Subcutaneous abdominal adipose tissue (tissue), 5 donors: ENCODE results near the gene EPS15.

Experiments used
- H3K27ac ChIP-seq: one replicate; pipeline ENCODE4 v1.7.0; 2013; ENCODE audit warnings: low read depth, mild to moderate bottlenecking, inconsistent platforms, low read length, moderate library complexity
- H3K27me3 ChIP-seq, 5 donors: one replicate each; pipeline ENCODE4 v1.7.0; 2013; ENCODE audit warnings: low read length in 5 of 5, inconsistent platforms in 1 of 5; ENCODE audit not compliant: control insufficient read depth in 5 of 5, insufficient read depth in 4 of 5
- H3K36me3 ChIP-seq, 5 donors: one replicate each; pipeline ENCODE4 v1.7.0; 2013; ENCODE audit warnings: low read length in 5 of 5; ENCODE audit not compliant: control insufficient read depth in 5 of 5, insufficient read depth in 5 of 5
- H3K4me1 ChIP-seq, 5 donors: one replicate each; pipeline ENCODE4 v1.7.0; 2013; ENCODE audit warnings: low read length in 5 of 5, mild to moderate bottlenecking in 3 of 5, moderate library complexity in 1 of 5; ENCODE audit not compliant: control insufficient read depth in 5 of 5, insufficient read depth in 5 of 5
- H3K4me3 ChIP-seq, 5 donors: one replicate each; pipeline ENCODE4 v1.7.0; 2013; ENCODE audit warnings: low read length in 5 of 5, low read depth in 1 of 5
- H3K9ac ChIP-seq, 5 donors: one replicate each; pipeline ENCODE4 v1.7.0; 2013; ENCODE audit warnings: low read length in 5 of 5, mild to moderate bottlenecking in 4 of 5, moderate library complexity in 3 of 5
- H3K9me3 ChIP-seq, 5 donors: one replicate each; pipeline ENCODE4 v1.7.0; 2013; ENCODE audit warnings: low read length in 5 of 5; ENCODE audit not compliant: control insufficient read depth in 5 of 5
- donor health status: healthy.
- donor health status: healthy.
- donor health status: healthy.
- donor health status: healthy.
- donor health status: healthy.

Gene EPS15

GRCh38 chr1:51336711-51337110 lies 182.4 kb downstream of the EPS15 start:
- H3K9ac ChIP-seq: no peak overlapping the region
- H3K27me3 ChIP-seq: peaks cover 0 to under 1% (median 0%) of the 10 kb centered on the region in 5 donors
- H3K4me1 ChIP-seq: no peaks in the 10 kb centered on the region
- H3K27ac ChIP-seq: no peak overlapping the region
- H3K4me3 ChIP-seq: no peak overlapping the region
- H3K9me3 ChIP-seq: no peaks in the 10 kb centered on the region
- H3K36me3 ChIP-seq: no peaks in the 10 kb centered on the region

- H3K4me1 ChIP-seq: peaks cover 0 to 6% (median 5%) of the 10 kb centered on the region in 5 donors
- H3K9ac ChIP-seq: no peak overlapping the region
- no peak overlapping the region for H3K27ac ChIP-seq
- H3K36me3 ChIP-seq: no peaks in the 10 kb centered on the region
- H3K27me3 ChIP-seq: peaks cover 0 to 6% (median 2%) of the 10 kb centered on the region in 5 donors
- H3K9me3 ChIP-seq: no peaks in the 10 kb centered on the region
- no peak overlapping the region for H3K4me3 ChIP-seq
Observed at GRCh38 chr1:51336004-51336403, 183.1 kb downstream of the EPS15 start.

GRCh38 chr1:51331206-51332100 lies 187.6 kb downstream of the EPS15 start:
- H3K4me1 ChIP-seq: peaks cover 3 to 21% (median 10%) of the 10 kb centered on the region in 5 donors
- H3K36me3 ChIP-seq: no peaks in the 10 kb centered on the region
- H3K27me3 ChIP-seq: peaks cover 0 to 17% (median 13%) of the 10 kb centered on the region in 5 donors
- H3K9me3 ChIP-seq: no peaks in the 10 kb centered on the region
- no peak overlapping the region for H3K27ac ChIP-seq
- no peak overlapping the region for H3K9ac ChIP-seq
- peak overlapping the region in 2 of 5 donors; percentile 14 to 56 for H3K4me3 ChIP-seq

GRCh38 chr1:51330331-51331201 lies 188.5 kb downstream of the EPS15 start, which contains the start of gene TTC39A:
TSS of gene TTC39A (minus strand) at chr1:51330562. CDS start at chr1:51330477, 85 bp downstream.
- Histone ChIP-seq H3K9ac (peak within 1 kb of the TSS in 1 of 5 donors; percentile 6), H3K4me1 (peaks cover 3 to 21% (median 10%) of the 10 kb centered on the region in 5 donors), H3K9me3 (no peaks in the 10 kb centered on the region), H3K4me3 (peak within 1 kb of the TSS; percentile 41 to 67 (median 56)), H3K27ac (no peak within 1 kb of the TSS), H3K27me3 (peaks cover 0 to 17% (median 13%) of the 10 kb centered on the region in 5 donors), H3K36me3 (no peaks in the 10 kb centered on the region)

GRCh38 chr1:51329443-51330325 lies 189.4 kb downstream of the EPS15 start:
- no peaks in the 10 kb centered on the region for H3K9me3 ChIP-seq
- peaks cover 0 to 17% (median 13%) of the 10 kb centered on the region in 5 donors for H3K27me3 ChIP-seq
- no peak overlapping the region for H3K9ac ChIP-seq
- H3K36me3 ChIP-seq: no peaks in the 10 kb centered on the region
- H3K27ac ChIP-seq: no peak overlapping the region
- no peak overlapping the region for H3K4me3 ChIP-seq
- H3K4me1 ChIP-seq: peaks cover 3 to 21% (median 10%) of the 10 kb centered on the region in 5 donors

GRCh38 chr1:51328926-51329325 lies 190.1 kb downstream of the EPS15 start:
- Histone ChIP-seq H3K4me1 (peaks cover 3 to 21% (median 10%) of the 10 kb centered on the region in 5 donors), H3K36me3 (no peaks in the 10 kb centered on the region), H3K27ac (no peak overlapping the region), H3K4me3 (no peak overlapping the region), H3K9me3 (no peaks in the 10 kb centered on the region), H3K9ac (no peak overlapping the region), H3K27me3 (peaks cover 0 to 17% (median 13%) of the 10 kb centered on the region in 5 donors)

GRCh38 chr1:51328279-51328678 lies 190.8 kb downstream of the EPS15 start:
- Histone ChIP-seq H3K27ac (no peak overlapping the region), H3K36me3 (no peaks in the 10 kb centered on the region), H3K4me3 (no peak overlapping the region), H3K4me1 (peaks cover 3 to 21% (median 10%) of the 10 kb centered on the region in 5 donors), H3K27me3 (peaks cover 0 to 17% (median 13%) of the 10 kb centered on the region in 5 donors), H3K9me3 (no peaks in the 10 kb centered on the region), H3K9ac (no peak overlapping the region)

GRCh38 chr1:51327386-51327785 lies 191.7 kb downstream of the EPS15 start:
- Histone ChIP-seq H3K27me3 (peaks cover 0 to 17% (median 13%) of the 10 kb centered on the region in 5 donors), H3K27ac (no peak overlapping the region), H3K4me1 (peaks cover 3 to 21% (median 10%) of the 10 kb centered on the region in 5 donors), H3K9me3 (no peaks in the 10 kb centered on the region), H3K4me3 (no peak overlapping the region), H3K9ac (no peak overlapping the region), H3K36me3 (no peaks in the 10 kb centered on the region)

GRCh38 chr1:51326839-51327238 lies 192.2 kb downstream of the EPS15 start:
- H3K9ac ChIP-seq: no peak overlapping the region
- H3K4me3 ChIP-seq: no peak overlapping the region
- no peak overlapping the region for H3K27ac ChIP-seq
- peaks cover 3 to 21% (median 10%) of the 10 kb centered on the region in 5 donors for H3K4me1 ChIP-seq
- peaks cover 0 to 17% (median 13%) of the 10 kb centered on the region in 5 donors for H3K27me3 ChIP-seq
- no peaks in the 10 kb centered on the region for H3K9me3 ChIP-seq
- no peaks in the 10 kb centered on the region for H3K36me3 ChIP-seq
